A549 (cell line): ENCODE results near the gene CUX1.

Experiments
- ELK1 ChIP-seq: fragments of 150-350 bp; IDR thresholded peaks from 2 replicates; pipeline ENCODE4 v1.6.1; 2014; ENCODE audit warnings: low read depth, mild to moderate bottlenecking, low read length
- EP300 ChIP-seq, 2 experiments: fragments of >200 bp; sonication (Bioruptor Twin); formaldehyde crosslinking; IDR thresholded peaks; 2 replicates in 1 of 2; 3 replicates in 1 of 2; pipeline ENCODE4 v1.6.1; 2016 to 2017
- GATA3 ChIP-seq: IDR thresholded peaks from 2 replicates; pipeline ENCODE4 v1.6.1; 2012; ENCODE audit warnings: borderline replicate concordance
- JUNB ChIP-seq: fragments of >200 bp; sonication (Bioruptor Twin); formaldehyde crosslinking; IDR thresholded peaks from 2 replicates; pipeline ENCODE4 v1.6.1; 2016
- PHF8 ChIP-seq: fragments of 200-600 bp; sonication (generic); IDR thresholded peaks from 2 replicates; pipeline ENCODE4 v1.6.1; 2016; ENCODE audit warnings: low read depth, mild to moderate bottlenecking, antibody characterized with exemption, moderate library complexity, borderline replicate concordance

GRCh38 chr7:102310414-102310815 is 493.0 kb downstream of the CUX1 start:
- TF ChIP-seq ELK1: no peak
- no peak for TF ChIP-seq PHF8
- no peak for TF ChIP-seq GATA3
- no peak for TF ChIP-seq EP300 (IDR thresholded peaks at IDR 0.05)
- TF ChIP-seq JUNB: no peak
